Trophoblast cell (in vitro differentiated cells and primary cell): ENCODE data around the gene PHC3.

ENCODE experiments used
- DNase-seq, 2 donors: peaks; one replicate each; pipeline ENCODE4 v3.0.0-alpha.2; 2016
- H2AFZ ChIP-seq: 2 replicates; pipeline ENCODE4 v1.6.1; 2013; ENCODE audit warnings: low read length, moderate library complexity, mild to moderate bottlenecking; ENCODE audit not compliant: insufficient read depth, poor library complexity
- H2AK5ac ChIP-seq: 2 replicates; pipeline ENCODE4 v1.6.1; 2013; ENCODE audit warnings: mild to moderate bottlenecking, low read length
- H2BK120ac ChIP-seq: 2 replicates; pipeline ENCODE4 v1.6.1; 2013; ENCODE audit warnings: low read length, mild to moderate bottlenecking, moderate library complexity; ENCODE audit not compliant: insufficient read depth, poor library complexity
- H2BK12ac ChIP-seq: 2 replicates; pipeline ENCODE4 v1.6.1; 2013; ENCODE audit warnings: mild to moderate bottlenecking, low read length, moderate library complexity
- H2BK5ac ChIP-seq: 2 replicates; pipeline ENCODE4 v1.6.1; 2013; ENCODE audit warnings: low read length, low read depth, moderate library complexity, mild to moderate bottlenecking; ENCODE audit not compliant: poor library complexity
- H3K14ac ChIP-seq: 2 replicates; pipeline ENCODE4 v1.6.1; 2013; ENCODE audit warnings: mild to moderate bottlenecking, low read length
- H3K18ac ChIP-seq: 2 replicates; pipeline ENCODE4 v1.6.1; 2013; ENCODE audit warnings: mild to moderate bottlenecking, low read length
- H3K23ac ChIP-seq: 2 replicates; pipeline ENCODE4 v1.6.1; 2013; ENCODE audit warnings: low read length
- H3K27ac ChIP-seq: 2 replicates; pipeline ENCODE4 v1.5.1; 2013; ENCODE audit warnings: low read depth, mild to moderate bottlenecking, inconsistent platforms, low read length, moderate library complexity
- H3K27me3 ChIP-seq: 2 replicates; pipeline ENCODE4 v1.6.1; 2013; ENCODE audit warnings: inconsistent platforms, mild to moderate bottlenecking, low read length, moderate library complexity; ENCODE audit not compliant: insufficient read depth
- H3K36me3 ChIP-seq, 2 experiments: 1 replicate in 1 of 2; 2 replicates in 1 of 2; pipeline ENCODE4 v1.6.1; 2013; ENCODE audit warnings: low read length in 2 of 2, mild to moderate bottlenecking in 2 of 2, moderate library complexity in 1 of 2; ENCODE audit not compliant: insufficient read depth in 2 of 2, control insufficient read depth in 1 of 2
- H3K4ac ChIP-seq: 2 replicates; pipeline ENCODE4 v1.6.1; 2013; ENCODE audit warnings: low read depth, mild to moderate bottlenecking, low read length, moderate library complexity
- H3K4me1 ChIP-seq, 2 experiments: 1 replicate in 1 of 2; 2 replicates in 1 of 2; pipeline ENCODE4 v1.6.1; 2013; ENCODE audit warnings: low read length in 2 of 2, mild to moderate bottlenecking in 2 of 2, moderate library complexity in 1 of 2; ENCODE audit not compliant: insufficient read depth in 2 of 2, control insufficient read depth in 1 of 2
- H3K4me2 ChIP-seq: 2 replicates; pipeline ENCODE4 v1.6.1; 2013; ENCODE audit warnings: inconsistent platforms, mild to moderate bottlenecking, low read length, moderate library complexity
- H3K4me3 ChIP-seq: 2 replicates; pipeline ENCODE4 v1.5.1; 2013; ENCODE audit warnings: mild to moderate bottlenecking, low read depth, low read length, inconsistent platforms
- H3K79me1 ChIP-seq: one replicate; pipeline ENCODE4 v1.6.1; 2013; ENCODE audit warnings: low read length
- H3K79me2 ChIP-seq: 2 replicates; pipeline ENCODE4 v1.6.1; 2013; ENCODE audit warnings: low read length, mild to moderate bottlenecking; ENCODE audit not compliant: control insufficient read depth, insufficient read depth, poor library complexity
- H3K9ac ChIP-seq: 2 replicates; pipeline ENCODE4 v1.6.1; 2013; ENCODE audit warnings: mild to moderate bottlenecking, low read length
- H3K9me3 ChIP-seq: 2 replicates; pipeline ENCODE4 v1.6.1; 2013; ENCODE audit warnings: low read depth, mild to moderate bottlenecking, control low read depth, inconsistent platforms, low read length; ENCODE audit not compliant: insufficient read depth
- H4K12ac ChIP-seq: 2 replicates; pipeline ENCODE4 v1.6.1; 2013; ENCODE audit warnings: low read depth, mild to moderate bottlenecking, low read length, moderate library complexity
- H4K8ac ChIP-seq: 2 replicates; pipeline ENCODE4 v1.6.1; 2013; ENCODE audit warnings: low read depth, mild to moderate bottlenecking, low read length, moderate library complexity
- H4K91ac ChIP-seq: one replicate; pipeline ENCODE4 v1.6.1; 2013; ENCODE audit warnings: low read depth, mild to moderate bottlenecking, low read length, moderate library complexity
- WGBS: extraction: QIAGEN DNeasy Blood & Tissue Kit; methylation state at CpG from one replicate; pipeline ENCODE4 v1.1.7; 2013; ENCODE audit warnings: missing lambda C conversion rate; ENCODE audit not compliant: insufficient read length, insufficient coverage; ENCODE audit errors: extremely low coverage; 5-methylcytosine and 5-hydroxymethylcytosine counted together

Gene PHC3

GRCh38 chr3:170222647-170223541 is 41.4 kb upstream of the PHC3 start:
- WGBS: no CpG with 5 or more reads among the region's 42 CpGs
- H2BK120ac ChIP-seq: peak overlapping the region; percentile 61

GRCh38 chr3:170221924-170222646 is 40.6 kb upstream of the PHC3 start, which contains the start of gene PRKCI:
PRKCI (plus strand) TSS chr3:170222424; CDS start chr3:170222670, 246 bp downstream.
- H3K23ac ChIP-seq: no peak within 1 kb of the TSS
- H3K4me2 ChIP-seq: peak within 1 kb of the TSS; percentile 85
- H3K18ac ChIP-seq: peak within 1 kb of the TSS; percentile 71
- H3K4me1 ChIP-seq: no peaks in the 10 kb centered on the region
- no peaks in the 10 kb centered on the region for H3K36me3 ChIP-seq
- peak within 1 kb of the TSS; percentile 84 for H4K8ac ChIP-seq
- peak within 1 kb of the TSS; percentile 75 for H3K4ac ChIP-seq
- H3K27me3 ChIP-seq: no peaks in the 10 kb centered on the region
- peak within 1 kb of the TSS; percentile 95 for H4K91ac ChIP-seq
- H3K9me3 ChIP-seq: no peaks in the 10 kb centered on the region
- H2BK120ac ChIP-seq: peak within 1 kb of the TSS; percentile 97
- peak within 1 kb of the TSS; percentile 67 for H2BK12ac ChIP-seq
- H2AFZ ChIP-seq: peak within 1 kb of the TSS; percentile 97
- H4K12ac ChIP-seq: peak within 1 kb of the TSS; percentile 66
- H3K79me2 ChIP-seq: peaks cover 6% of the 10 kb centered on the region
- H2BK5ac ChIP-seq: peak within 1 kb of the TSS; percentile 96
- H3K4me3 ChIP-seq: peak within 1 kb of the TSS; percentile 96
- peak within 1 kb of the TSS; percentile 86 for H3K9ac ChIP-seq
- no peak within 1 kb of the TSS for H2AK5ac ChIP-seq
- DNase-seq: peak; percentile 93 to 97
- peak within 1 kb of the TSS; percentile 59 for H3K27ac ChIP-seq
- H3K79me1 ChIP-seq: peaks cover 6% of the 10 kb centered on the region
- H3K14ac ChIP-seq: peak within 1 kb of the TSS; percentile 87
- no CpG with 5 or more reads among the region's 60 CpGs for WGBS

More at GRCh38 chr3:170222647-170223541, 41.4 kb upstream of the PHC3 start:
- peaks cover 6% of the 10 kb centered on the region for H3K79me2 ChIP-seq
- H3K9ac ChIP-seq: peak overlapping the region; percentile 41
- H3K79me1 ChIP-seq: peaks cover 6% of the 10 kb centered on the region
- peak overlapping the region; percentile 83 for H3K4me2 ChIP-seq
- no peaks in the 10 kb centered on the region for H3K36me3 ChIP-seq
- peak overlapping the region; percentile 50 for H4K8ac ChIP-seq
- H2BK5ac ChIP-seq: peak overlapping the region; percentile 62
- H3K4me1 ChIP-seq: no peaks in the 10 kb centered on the region
- H4K91ac ChIP-seq: peak overlapping the region; percentile 77
- no peaks in the 10 kb centered on the region for H3K9me3 ChIP-seq
- H2AK5ac ChIP-seq: no peak overlapping the region
- H3K4ac ChIP-seq: peak overlapping the region; percentile 75
- peak; percentile 14 to 59 for DNase-seq
- H3K27ac ChIP-seq: peak overlapping the region; percentile 52
- H3K18ac ChIP-seq: peak overlapping the region; percentile 63
- no peaks in the 10 kb centered on the region for H3K27me3 ChIP-seq
- peak overlapping the region; percentile 96 for H3K4me3 ChIP-seq
- peak overlapping the region; percentile 65 for H3K14ac ChIP-seq
- H2BK12ac ChIP-seq: no peak overlapping the region
- H4K12ac ChIP-seq: peak overlapping the region; percentile 66
- H2AFZ ChIP-seq: peak overlapping the region; percentile 97
- no peak overlapping the region for H3K23ac ChIP-seq

GRCh38 chr3:170220871-170221270 is 39.3 kb upstream of the PHC3 start:
- Histone ChIP-seq H3K4ac (no peak overlapping the region), H2AFZ (no peak overlapping the region), H3K23ac (no peak overlapping the region)

DNA sequence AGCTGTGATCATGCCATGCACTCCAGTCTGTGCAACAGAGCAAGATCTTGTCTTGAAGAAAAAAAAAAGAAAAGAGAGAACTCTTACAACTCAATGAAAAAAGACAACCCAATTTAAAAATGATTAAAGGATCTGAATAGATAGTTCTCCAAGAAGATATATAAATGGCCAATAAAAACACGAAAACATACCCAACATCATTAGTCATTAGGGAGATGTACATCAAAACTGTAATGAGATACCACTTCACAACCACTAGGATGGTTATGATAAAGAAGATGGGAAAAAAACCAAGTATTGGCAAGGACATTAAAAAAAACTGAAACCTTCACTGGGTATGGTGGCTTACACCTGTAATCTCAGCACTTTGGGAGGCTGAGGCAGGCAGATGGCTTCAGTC is 38.3 kb upstream of the PHC3 start:
- no CpG with 5 or more reads among the region's 1 CpG for WGBS
- Histone ChIP-seq H2BK12ac (no peak overlapping the region), H3K4me1 (no peaks in the 10 kb centered on the region), H3K9me3 (no peaks in the 10 kb centered on the region), H2AFZ (no peak overlapping the region), H3K18ac (no peak overlapping the region), H3K14ac (no peak overlapping the region), H4K8ac (no peak overlapping the region), H4K91ac (no peak overlapping the region), H2BK120ac (no peak overlapping the region), H2BK5ac (no peak overlapping the region), H3K23ac (no peak overlapping the region), H3K36me3 (no peaks in the 10 kb centered on the region), H3K27me3 (no peaks in the 10 kb centered on the region), H3K27ac (no peak overlapping the region), H3K79me1 (peaks cover 6% of the 10 kb centered on the region), H3K9ac (no peak overlapping the region), H4K12ac (no peak overlapping the region), H3K79me2 (peaks cover 6% of the 10 kb centered on the region), H3K4ac (no peak overlapping the region), H3K4me3 (no peak overlapping the region), H3K4me2 (no peak overlapping the region), H2AK5ac (no peak overlapping the region)
- no peak for DNase-seq

More at GRCh38 chr3:170220871-170221270, 39.3 kb upstream of the PHC3 start:
- H2BK120ac ChIP-seq: no peak overlapping the region
- peaks cover 6% of the 10 kb centered on the region for H3K79me1 ChIP-seq
- no peaks in the 10 kb centered on the region for H3K4me1 ChIP-seq
- no peak overlapping the region for H3K14ac ChIP-seq
- no peak overlapping the region for H4K91ac ChIP-seq
- H3K9ac ChIP-seq: no peak overlapping the region
- H3K27ac ChIP-seq: no peak overlapping the region
- H3K4me3 ChIP-seq: no peak overlapping the region
- peaks cover 6% of the 10 kb centered on the region for H3K79me2 ChIP-seq
- no peak overlapping the region for H4K12ac ChIP-seq
- H3K4me2 ChIP-seq: no peak overlapping the region
- H2AK5ac ChIP-seq: no peak overlapping the region
- H3K27me3 ChIP-seq: no peaks in the 10 kb centered on the region
- H3K18ac ChIP-seq: no peak overlapping the region
- H3K9me3 ChIP-seq: no peaks in the 10 kb centered on the region
- no peak overlapping the region for H2BK12ac ChIP-seq
- no CpG with 5 or more reads among the region's 4 CpGs for WGBS
- no peak overlapping the region for H2BK5ac ChIP-seq
- H3K36me3 ChIP-seq: no peaks in the 10 kb centered on the region
- peak; percentile 61 to 72 for DNase-seq
- H4K8ac ChIP-seq: no peak overlapping the region
